OCI-LY3 (cell line): ENCODE data around the gene CST7.

Source experiments
- H2AFZ ChIP-seq: fragments of 200-600, 300-600 bp; shearing (Covaris generic); 2 replicates; pipeline ENCODE4 v1.6.0; 2014; ENCODE audit warnings: antibody characterized with exemption, low read depth, low read length
- H3K27ac ChIP-seq: fragments of 200-600, 300-600 bp; sonication (generic); 2 replicates; pipeline ENCODE4 v1.5.1; 2014; ENCODE audit warnings: mild to moderate bottlenecking, low read length, moderate library complexity, mixed read lengths
- H3K27me3 ChIP-seq: fragments of 200-600, 300-600 bp; sonication (generic); 2 replicates; pipeline ENCODE4 v1.6.1; 2014; ENCODE audit warnings: low read depth, low read length, mixed read lengths
- H3K36me3 ChIP-seq: fragments of 200-600, 300-600 bp; sonication (generic); replicated peaks from 2 replicates; pipeline ENCODE3; 2014; ENCODE audit warnings: low read depth, low read length, mixed read lengths
- H3K4me1 ChIP-seq: fragments of 300-600, 200-600 bp; sonication (generic); 2 replicates; pipeline ENCODE4 v1.6.1; 2014; ENCODE audit warnings: low read length, mixed read lengths
- H3K4me2 ChIP-seq: fragments of 200-600, 300-600 bp; sonication (generic); 2 replicates; pipeline ENCODE4 v1.6.1; 2014; ENCODE audit warnings: low read length, mixed read lengths
- H3K4me3 ChIP-seq: fragments of 300-600, 200-600 bp; sonication (generic); 2 replicates; pipeline ENCODE4 v1.5.1; 2014; ENCODE audit warnings: antibody characterized with exemption, mild to moderate bottlenecking, low read length, moderate library complexity
- H3K79me2 ChIP-seq: fragments of 300-600, 200-600 bp; shearing (Covaris generic); 2 replicates; pipeline ENCODE4 v1.6.1; 2014; ENCODE audit warnings: mild to moderate bottlenecking, low read length, mixed read lengths
- H3K9ac ChIP-seq: fragments of 300-600, 200-600 bp; shearing (Covaris generic); 2 replicates; pipeline ENCODE4 v1.6.0; 2014; ENCODE audit warnings: mild to moderate bottlenecking, low read length, moderate library complexity
- H3K9me3 ChIP-seq: fragments of 200-600, 300-600 bp; shearing (Covaris generic); 2 replicates; pipeline ENCODE4 v1.6.1; 2014; ENCODE audit warnings: low read length, mixed read lengths; ENCODE audit not compliant: insufficient read depth
- H4K20me1 ChIP-seq: fragments of 200-600, 300-600 bp; sonication (generic); 2 replicates; pipeline ENCODE4 v1.6.1; 2016; ENCODE audit warnings: low read length, mixed read lengths; ENCODE audit not compliant: insufficient read depth
- CTCF ChIP-seq: fragments of 200-600, 300-600 bp; sonication (generic); IDR thresholded peaks from 2 replicates; pipeline ENCODE4 v1.5.1; 2014; ENCODE audit warnings: antibody characterized with exemption, low read length, low read depth
- EZH2phosphoT487 ChIP-seq: fragments of 200-600 bp; shearing (Covaris generic); IDR thresholded peaks from 2 replicates; pipeline ENCODE4 v1.6.1; 2018; ENCODE audit warnings: antibody characterized with exemption, mixed run types, low read depth

Gene CST7

GRCh38 chr20:24933266-24933908 is 15.7 kb upstream of the CST7 start:
- H2AFZ ChIP-seq, result no peak overlapping the region
- TF ChIP-seq CTCF (no peak), EZH2phosphoT487 (no peak)
- H3K4me1 ChIP-seq, result peaks cover 25% of the 10 kb centered on the region

DNA sequence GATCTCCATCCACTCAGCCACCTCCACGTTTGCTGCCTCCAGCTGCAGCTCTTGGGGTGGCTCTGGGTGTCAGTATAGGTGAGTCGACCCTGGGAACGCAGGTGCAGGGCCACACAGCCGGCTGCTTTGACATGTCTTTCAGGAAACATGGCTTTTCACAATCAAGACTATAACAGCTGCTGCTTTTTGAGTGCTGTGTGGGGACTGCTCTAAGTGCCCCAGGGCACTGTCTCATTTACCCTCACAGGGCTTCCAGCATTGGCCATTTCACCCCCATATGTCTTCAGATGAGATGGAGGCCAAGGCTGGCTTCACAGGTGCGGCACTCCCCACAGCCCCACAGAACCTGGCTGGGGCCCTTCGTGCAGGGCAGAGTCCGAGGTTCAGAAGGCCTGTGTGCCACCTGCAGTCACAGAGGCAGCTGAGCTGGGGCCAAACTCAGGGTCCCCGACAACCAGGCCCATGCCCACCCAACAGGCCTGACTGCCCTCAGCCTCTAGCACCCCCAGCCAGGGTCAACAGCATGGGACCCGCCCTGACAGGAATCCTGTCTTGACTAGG is 14.9 kb upstream of the CST7 start:
- no peak for TF ChIP-seq EZH2phosphoT487
- no peak for TF ChIP-seq CTCF
- Histone ChIP-seq H3K4me1 (peaks cover 25% of the 10 kb centered on the region), H3K4me3 (no peak overlapping the region), H3K27ac (no peak overlapping the region), H3K9me3 (no peaks in the 10 kb centered on the region), H3K27me3 (no peaks in the 10 kb centered on the region), H3K79me2 (no peaks in the 10 kb centered on the region), H3K36me3 (no peaks in the 10 kb centered on the region), H2AFZ (no peak overlapping the region), H3K4me2 (no peak overlapping the region), H3K9ac (no peak overlapping the region), H4K20me1 (no peaks in the 10 kb centered on the region)

More at GRCh38 chr20:24933266-24933908, 15.7 kb upstream of the CST7 start:
- no peaks in the 10 kb centered on the region for H3K36me3 ChIP-seq
- H3K27me3 ChIP-seq, result no peaks in the 10 kb centered on the region
- no peak overlapping the region for H3K4me3 ChIP-seq
- H3K4me2 ChIP-seq, result no peak overlapping the region
- no peaks in the 10 kb centered on the region for H3K79me2 ChIP-seq
- H3K9me3 ChIP-seq, result no peaks in the 10 kb centered on the region
- no peaks in the 10 kb centered on the region for H4K20me1 ChIP-seq
- H3K9ac ChIP-seq, result no peak overlapping the region
- no peak overlapping the region for H3K27ac ChIP-seq

DNA sequence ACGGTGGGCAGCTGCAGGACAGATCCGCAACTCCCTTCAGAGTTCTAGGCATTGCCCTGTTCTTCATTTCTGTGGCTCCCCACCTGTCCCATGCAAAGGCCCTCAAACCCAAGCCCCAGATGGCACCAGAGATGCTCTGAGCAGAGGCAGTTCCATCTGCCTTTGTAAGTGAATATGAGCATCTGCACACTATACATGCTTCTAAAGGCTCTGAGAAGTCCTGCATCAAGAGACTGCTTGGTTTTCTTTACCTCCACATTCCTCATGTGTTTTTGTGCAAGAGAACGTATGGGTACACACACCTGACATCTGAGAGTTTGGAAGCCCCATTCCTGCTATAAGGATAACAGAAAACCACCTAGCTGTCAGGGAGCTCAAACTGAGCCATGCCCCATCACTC is 14.4 kb upstream of the CST7 start:
- no peaks in the 10 kb centered on the region for H3K27me3 ChIP-seq
- no peak overlapping the region for H3K27ac ChIP-seq
- H3K4me1 ChIP-seq, result peaks cover 24% of the 10 kb centered on the region
- H3K4me3 ChIP-seq, result no peak overlapping the region
- H2AFZ ChIP-seq, result no peak overlapping the region
- H4K20me1 ChIP-seq, result no peaks in the 10 kb centered on the region
- TF ChIP-seq CTCF (no peak), EZH2phosphoT487 (no peak)
- H3K36me3 ChIP-seq, result no peaks in the 10 kb centered on the region
- no peaks in the 10 kb centered on the region for H3K9me3 ChIP-seq
- no peak overlapping the region for H3K9ac ChIP-seq
- H3K4me2 ChIP-seq, result no peak overlapping the region
- H3K79me2 ChIP-seq, result no peaks in the 10 kb centered on the region

DNA sequence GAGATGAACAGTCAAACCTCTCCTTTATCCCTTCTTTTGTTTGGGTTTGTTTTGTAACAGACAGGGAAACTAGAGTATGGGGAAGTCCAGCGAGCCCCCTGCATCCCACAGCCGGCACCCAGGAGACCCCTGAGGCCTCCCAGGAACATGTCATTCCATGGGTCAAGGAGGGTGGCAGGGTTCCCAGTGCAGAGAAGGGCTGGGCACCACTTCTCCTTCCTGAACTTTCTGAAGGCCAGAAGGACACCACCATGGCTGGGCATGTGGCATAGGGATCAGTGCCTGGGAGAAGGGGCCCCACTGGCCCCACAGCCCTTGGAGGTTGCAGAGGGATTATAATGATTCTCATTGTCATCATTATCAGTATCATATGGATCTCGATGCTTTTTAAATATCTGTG is 13.9 kb upstream of the CST7 start:
- H4K20me1 ChIP-seq, result no peaks in the 10 kb centered on the region
- no peak overlapping the region for H3K4me2 ChIP-seq
- H3K36me3 ChIP-seq, result no peaks in the 10 kb centered on the region
- no peak overlapping the region for H3K9ac ChIP-seq
- no peaks in the 10 kb centered on the region for H3K9me3 ChIP-seq
- no peaks in the 10 kb centered on the region for H3K79me2 ChIP-seq
- no peak overlapping the region for H2AFZ ChIP-seq
- H3K27me3 ChIP-seq, result no peaks in the 10 kb centered on the region
- peaks cover 19% of the 10 kb centered on the region for H3K4me1 ChIP-seq
- TF ChIP-seq EZH2phosphoT487, result no peak
- TF ChIP-seq CTCF, result no peak
- H3K27ac ChIP-seq, result no peak overlapping the region
- H3K4me3 ChIP-seq, result no peak overlapping the region
